ENCODE data around the gene ACYP1. TPM values are rescaled to one million over a fixed set of nuclear protein-coding genes. Genes with fewer than 3 reads are reported as not detected.

Gene ACYP1
- total RNA-seq, 4 donors from 2014 or later, result 6.6 to 36.0 (median 23.2) TPM

DNA sequence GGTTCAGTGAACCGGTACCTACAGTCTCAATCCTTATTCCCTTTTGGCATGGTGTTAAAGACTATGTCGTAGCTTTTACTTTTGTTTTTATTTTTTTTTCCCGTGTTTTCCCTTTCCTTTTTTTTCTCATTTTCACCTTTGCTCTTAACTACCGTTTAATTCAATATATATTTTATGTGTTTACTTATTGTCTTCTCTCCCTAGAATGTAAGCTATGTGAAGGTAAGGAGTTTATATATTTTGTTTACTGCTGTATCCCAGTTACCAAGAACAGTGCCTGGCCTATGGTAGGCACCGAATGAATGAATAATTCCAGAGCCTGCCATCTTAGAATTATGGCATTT, 12.3 kb downstream of the ACYP1 start:
- 15 to 18% methylated on average over 5 of the region's 5 CpGs for WGBS, 2 donors (ENCODE audit: low coverage in 1 of 2)
- Histone ChIP-seq H3K4me1 (peaks cover 3 to 28% (median 16%) of the 10 kb centered on the region in 4 donors), H3K36me3 (peaks cover 0 to 9% (median 0%) of the 10 kb centered on the region in 4 donors), H3K27ac (peak overlapping the region; percentile 84 to 98 (median 90)), H3K4me3 (peak overlapping the region; percentile 52 to 81 (median 56)), H3K27me3 (no peaks in the 10 kb centered on the region), H3K9me3 (no peaks in the 10 kb centered on the region)
- intact Hi-C loops (cut with DNase I; ENCODE audit: low total_unique reads), result no loop called here
- no peak for DNase-seq
- in situ Hi-C loops (cut with MboI; ENCODE audit: low pct_ligation_motif_present in 1 of 4, low pct_unique_long_range_greater_than_20kb in 1 of 4, low sequenced_read_pairs in 3 of 4), result no loop called here
- TF ChIP-seq, protein P1, sequence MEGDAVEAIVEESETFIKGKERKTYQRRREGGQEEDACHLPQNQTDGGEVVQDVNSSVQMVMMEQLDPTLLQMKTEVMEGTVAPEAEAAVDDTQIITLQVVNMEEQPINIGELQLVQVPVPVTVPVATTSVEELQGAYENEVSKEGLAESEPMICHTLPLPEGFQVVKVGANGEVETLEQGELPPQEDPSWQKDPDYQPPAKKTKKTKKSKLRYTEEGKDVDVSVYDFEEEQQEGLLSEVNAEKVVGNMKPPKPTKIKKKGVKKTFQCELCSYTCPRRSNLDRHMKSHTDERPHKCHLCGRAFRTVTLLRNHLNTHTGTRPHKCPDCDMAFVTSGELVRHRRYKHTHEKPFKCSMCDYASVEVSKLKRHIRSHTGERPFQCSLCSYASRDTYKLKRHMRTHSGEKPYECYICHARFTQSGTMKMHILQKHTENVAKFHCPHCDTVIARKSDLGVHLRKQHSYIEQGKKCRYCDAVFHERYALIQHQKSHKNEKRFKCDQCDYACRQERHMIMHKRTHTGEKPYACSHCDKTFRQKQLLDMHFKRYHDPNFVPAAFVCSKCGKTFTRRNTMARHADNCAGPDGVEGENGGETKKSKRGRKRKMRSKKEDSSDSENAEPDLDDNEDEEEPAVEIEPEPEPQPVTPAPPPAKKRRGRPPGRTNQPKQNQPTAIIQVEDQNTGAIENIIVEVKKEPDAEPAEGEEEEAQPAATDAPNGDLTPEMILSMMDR (IDR thresholded peaks at IDR 0.05), result no peak
- TF ChIP-seq EP300 (IDR thresholded peaks at IDR 0.05; ENCODE audit: low read depth) (no peak), POLR2AphosphoS5 (IDR thresholded peaks at IDR 0.05) (no peak), POLR2A (IDR thresholded peaks at IDR 0.05) (no peak)

DNA sequence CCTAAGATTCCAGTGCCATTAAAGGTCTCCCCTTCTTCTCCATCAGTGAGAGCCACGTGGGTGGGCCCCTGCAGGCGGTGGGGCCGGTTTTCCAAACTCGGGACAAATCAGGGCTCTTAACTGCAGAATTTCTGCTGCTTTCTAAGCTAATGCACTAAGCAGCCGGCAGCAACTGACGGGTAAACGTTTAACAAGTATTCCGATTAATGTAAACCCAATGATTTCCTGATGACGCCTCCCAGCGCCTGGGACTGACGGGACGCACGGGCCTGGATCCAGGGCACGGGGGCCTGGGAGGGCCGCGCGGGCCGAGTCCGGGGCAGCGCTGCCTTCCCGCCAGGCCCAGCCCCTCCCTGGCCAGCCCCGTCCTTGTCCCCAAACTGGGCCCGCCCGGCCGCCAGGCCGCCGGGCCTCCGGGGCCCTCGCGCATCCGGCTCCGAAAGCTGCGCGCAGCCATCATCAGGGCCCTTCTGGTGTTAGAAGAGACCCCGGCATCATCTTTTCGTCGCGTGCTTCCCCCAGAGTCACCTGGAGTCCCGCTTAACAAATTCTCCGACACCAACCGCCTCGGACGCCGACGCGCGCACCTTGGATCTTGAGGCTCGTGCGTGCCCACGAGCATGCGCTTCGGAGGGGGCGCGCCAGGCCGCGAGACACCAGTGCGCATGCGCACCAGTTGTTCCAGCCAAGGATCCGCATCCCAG, 12.8 kb downstream of the ACYP1 start, which contains the start of gene MLH3:
Gene MLH3 (minus strand): TSS at position 616 of the 704 bp plus-strand sequence. CDS start 1,812 bp downstream, outside the sequence.
- Histone ChIP-seq H3K4me3 (peak within 1 kb of the TSS; percentile 52 to 81 (median 56)), H3K27me3 (no peaks in the 10 kb centered on the region), H3K36me3 (peaks cover 0 to 9% (median 0%) of the 10 kb centered on the region in 4 donors), H3K27ac (peak within 1 kb of the TSS; percentile 84 to 98 (median 90)), H3K9me3 (no peaks in the 10 kb centered on the region), H3K4me1 (peaks cover 3 to 31% (median 16%) of the 10 kb centered on the region in 4 donors)
- intact Hi-C loops (cut with DNase I; ENCODE audit: low total_unique reads), result no loop called here
- WGBS, 2 donors (ENCODE audit: low coverage in 1 of 2), result 0 to 1% methylated on average over 12 to 54 of the region's 59 CpGs
- in situ Hi-C loops (cut with MboI; ENCODE audit: low pct_ligation_motif_present in 1 of 4, low pct_unique_long_range_greater_than_20kb in 1 of 4, low sequenced_read_pairs in 3 of 4), result no loop called here
- TF ChIP-seq, protein P1 (IDR thresholded peaks at IDR 0.05), result no peak
- peak; percentile 75 to 90 (median 87) for TF ChIP-seq POLR2AphosphoS5 (IDR thresholded peaks at IDR 0.05)
- peak; percentile 76 for TF ChIP-seq POLR2A (IDR thresholded peaks at IDR 0.05)
- DNase-seq, result peak; percentile 89

DNA sequence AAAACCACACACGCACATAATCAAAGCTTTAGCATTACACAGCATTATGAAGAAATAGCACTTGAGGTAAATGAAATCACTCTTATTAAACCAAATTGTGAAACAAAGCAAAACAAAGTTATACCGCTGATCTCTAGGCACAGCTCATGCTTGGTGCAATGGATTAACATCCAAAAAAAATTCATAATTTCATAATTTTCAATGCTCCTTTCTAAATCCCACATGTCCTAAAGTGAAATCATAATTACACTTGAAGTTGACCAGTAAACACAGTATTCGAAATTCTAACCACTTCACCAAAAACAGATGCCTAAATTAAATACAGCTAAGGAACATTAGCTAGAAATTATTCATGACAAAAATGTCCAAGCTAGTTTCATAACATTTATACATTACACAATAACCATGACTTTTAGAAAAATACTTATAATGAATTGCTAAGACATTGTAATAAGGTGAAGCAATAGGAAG, 14.1 kb downstream of the ACYP1 start:
- 65 to 83% methylated on average over 3 of the region's 3 CpGs for WGBS, 2 donors (ENCODE audit: low coverage in 1 of 2)
- Histone ChIP-seq H3K4me3 (no peak overlapping the region), H3K27ac (peak overlapping the region in 3 of 4 donors; percentile 4 to 98 (median 89))

DNA sequence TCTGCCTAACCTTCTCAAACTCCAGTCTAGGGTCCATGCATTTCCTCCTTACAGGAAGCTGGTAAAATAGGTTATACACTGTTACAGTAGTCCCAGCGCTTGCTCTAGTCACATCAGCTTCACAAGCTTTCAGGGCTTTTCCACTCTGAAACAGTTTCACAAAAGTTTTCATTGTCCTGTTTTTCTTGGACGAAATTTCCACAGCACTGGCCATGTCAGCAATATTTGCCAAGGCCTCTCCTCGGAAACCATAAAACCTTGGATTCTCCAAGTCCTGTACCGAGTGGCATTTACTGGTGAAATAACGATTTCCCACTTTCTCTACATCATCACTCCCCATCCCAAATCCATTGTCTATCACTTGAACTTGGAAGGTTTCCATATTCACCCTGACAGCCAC, 14.7 kb downstream of the ACYP1 start:
- TF ChIP-seq, protein P1 (IDR thresholded peaks at IDR 0.05), result no peak
- TF ChIP-seq POLR2A (IDR thresholded peaks at IDR 0.05), result no peak
- no peak for TF ChIP-seq POLR2AphosphoS5 (IDR thresholded peaks at IDR 0.05)
- no peak for TF ChIP-seq EP300 (IDR thresholded peaks at IDR 0.05; ENCODE audit: low read depth)
- H3K36me3 ChIP-seq, result peaks cover 0 to 9% (median 0%) of the 10 kb centered on the region in 4 donors
- peaks cover 7 to 48% (median 29%) of the 10 kb centered on the region in 4 donors for H3K4me1 ChIP-seq
- intact Hi-C loops (cut with DNase I; ENCODE audit: low total_unique reads), result no loop called here
- no peak overlapping the region for H3K4me3 ChIP-seq
- in situ Hi-C loops (cut with MboI; ENCODE audit: low pct_ligation_motif_present in 1 of 4, low pct_unique_long_range_greater_than_20kb in 1 of 4, low sequenced_read_pairs in 3 of 4), result no loop called here
- no peaks in the 10 kb centered on the region for H3K9me3 ChIP-seq
- no peak for DNase-seq
- no peaks in the 10 kb centered on the region for H3K27me3 ChIP-seq
- H3K27ac ChIP-seq, result peak overlapping the region; percentile 4 to 59 (median 25)
- 76 to 84% methylated on average over 4 to 5 of the region's 5 CpGs for WGBS, 2 donors (ENCODE audit: low coverage in 1 of 2)

More for the DNA sequence above, 14.1 kb downstream of the ACYP1 start:
- TF ChIP-seq, protein P1 (IDR thresholded peaks at IDR 0.05), result no peak
- TF ChIP-seq POLR2AphosphoS5 (IDR thresholded peaks at IDR 0.05), result no peak
- no peak for TF ChIP-seq EP300 (IDR thresholded peaks at IDR 0.05; ENCODE audit: low read depth)
- TF ChIP-seq POLR2A (IDR thresholded peaks at IDR 0.05), result no peak
- no peak for DNase-seq
- intact Hi-C loops (cut with DNase I; ENCODE audit: low total_unique reads), result no loop called here
- in situ Hi-C loops (cut with MboI; ENCODE audit: low pct_ligation_motif_present in 1 of 4, low pct_unique_long_range_greater_than_20kb in 1 of 4, low sequenced_read_pairs in 3 of 4), result no loop called here
- Histone ChIP-seq H3K9me3 (no peaks in the 10 kb centered on the region), H3K27me3 (no peaks in the 10 kb centered on the region), H3K36me3 (peaks cover 0 to 9% (median 0%) of the 10 kb centered on the region in 4 donors), H3K4me1 (peaks cover 3 to 42% (median 24%) of the 10 kb centered on the region in 4 donors)
